Neural cell (in vitro differentiated cells): Measurements from ENCODE around the gene FH. TPM values are rescaled to one million over a fixed set of nuclear protein-coding genes. Genes with fewer than 3 reads are reported as not detected.

Experiments used
- H2AFZ ChIP-seq: fragments of 200-600, 300-800 bp; sonication (generic), shearing (Covaris generic); 2 replicates; pipeline ENCODE4 v1.6.0; 2014; ENCODE audit warnings: low read depth, mild to moderate bottlenecking, antibody characterized with exemption, low read length, moderate library complexity
- H3F3A ChIP-seq: fragments of 200-600 bp; shearing (Covaris generic); 2 replicates; pipeline ENCODE4 v1.6.1; 2016; ENCODE audit warnings: mild to moderate bottlenecking, moderate library complexity, mixed read lengths, antibody characterized with exemption, low read length; ENCODE audit not compliant: insufficient read depth, poor library complexity, severe bottlenecking
- H3K27ac ChIP-seq: fragments of 200-600, 300-800 bp; sonication (generic), shearing (Covaris generic); 2 replicates; pipeline ENCODE4 v1.5.1; 2014; ENCODE audit warnings: mild to moderate bottlenecking, low read length, moderate library complexity
- H3K27me3 ChIP-seq: fragments of 300-800, 200-600 bp; sonication (generic), shearing (Covaris generic); 2 replicates; pipeline ENCODE4 v1.6.0; 2014; ENCODE audit warnings: mild to moderate bottlenecking, low read depth, low read length, moderate library complexity; ENCODE audit not compliant: insufficient read depth
- H3K36me3 ChIP-seq: fragments of 300-800, 200-600 bp; sonication (generic), shearing (Covaris generic); 2 replicates; pipeline ENCODE4 v1.5.1; 2014; ENCODE audit warnings: mild to moderate bottlenecking, antibody characterized with exemption, low read length, moderate library complexity; ENCODE audit not compliant: insufficient read depth
- H3K4me2 ChIP-seq: fragments of 300-800, 200-600 bp; sonication (generic), shearing (Covaris generic); 2 replicates; pipeline ENCODE4 v1.6.0; 2014; ENCODE audit warnings: mild to moderate bottlenecking, low read length
- H3K4me3 ChIP-seq: fragments of 300-800, 200-600 bp; sonication (generic), shearing (Covaris generic); 2 replicates; pipeline ENCODE4 v1.5.1; 2014; ENCODE audit warnings: mild to moderate bottlenecking, low read length, moderate library complexity
- H3K79me2 ChIP-seq: fragments of 200-600 bp; shearing (Covaris generic); replicated peaks from 2 replicates; pipeline ENCODE4 v1.6.0; 2014; ENCODE audit warnings: mild to moderate bottlenecking, low read length, moderate library complexity; ENCODE audit not compliant: insufficient read depth
- H3K9ac ChIP-seq: fragments of 300-800, 200-600 bp; sonication (generic), shearing (Covaris generic); 2 replicates; pipeline ENCODE4 v1.6.1; 2016; ENCODE audit warnings: mild to moderate bottlenecking, low read length, mixed read lengths
- H3K9me2 ChIP-seq: fragments of 200-600 bp; shearing (Covaris generic); 2 replicates; pipeline ENCODE4 v1.6.1; 2016; ENCODE audit warnings: mild to moderate bottlenecking, low read length, mixed read lengths; ENCODE audit not compliant: insufficient read depth
- H3K9me3 ChIP-seq: fragments of 200-600, 300-800 bp; sonication (generic), shearing (Covaris generic); 2 replicates; pipeline ENCODE4 v1.6.1; 2016; ENCODE audit warnings: mild to moderate bottlenecking, mixed run types, low read length, moderate library complexity, mixed read lengths
- H4K20me1 ChIP-seq: fragments of 200-600 bp; shearing (Covaris generic); 2 replicates; pipeline ENCODE4 v1.6.1; 2016; ENCODE audit warnings: mild to moderate bottlenecking, mixed run types; ENCODE audit not compliant: insufficient read depth
- CTCF ChIP-seq: fragments of 450-650 bp; IDR thresholded peaks from 2 replicates; pipeline ENCODE4 v1.5.1; 2014; ENCODE audit warnings: antibody characterized with exemption, mild to moderate bottlenecking, moderate library complexity; ENCODE audit not compliant: poor library complexity, severe bottlenecking
- EP300 ChIP-seq: fragments of 450-650 bp; conservative IDR thresholded peaks from 2 replicates; pipeline ENCODE4 v1.6.1; 2014; ENCODE audit warnings: antibody characterized with exemption, mild to moderate bottlenecking, moderate library complexity; ENCODE audit not compliant: poor library complexity, severe bottlenecking
- EZH2 ChIP-seq: fragments of 200-600, 300-800 bp; shearing (Covaris generic), sonication (generic); IDR thresholded peaks from 2 replicates; pipeline ENCODE4 v1.6.1; 2014; ENCODE audit warnings: antibody characterized with exemption, low read length, borderline replicate concordance, mild to moderate bottlenecking; ENCODE audit not compliant: insufficient read depth, poor library complexity, severe bottlenecking
- MXI1 ChIP-seq: fragments of 450-650 bp; conservative IDR thresholded peaks from 2 replicates; pipeline ENCODE4 v1.6.1; 2014; ENCODE audit warnings: antibody characterized with exemption, mild to moderate bottlenecking; ENCODE audit not compliant: poor library complexity, severe bottlenecking
- POLR2AphosphoS5 ChIP-seq: IDR thresholded peaks from 2 replicates; pipeline ENCODE4 v1.6.1; 2012
- RAD21 ChIP-seq: fragments of 450-650 bp; conservative IDR thresholded peaks from 2 replicates; pipeline ENCODE4 v1.6.1; 2014; ENCODE audit warnings: antibody characterized with exemption, mild to moderate bottlenecking, moderate library complexity
- REST ChIP-seq: IDR thresholded peaks from 2 replicates; pipeline ENCODE4 v1.6.1; 2012; ENCODE audit warnings: borderline replicate concordance
- SMC3 ChIP-seq: fragments of 450-650 bp; conservative IDR thresholded peaks from 2 replicates; pipeline ENCODE4 v1.6.1; 2014; ENCODE audit warnings: antibody characterized with exemption, mild to moderate bottlenecking, moderate library complexity; ENCODE audit not compliant: poor library complexity
- TAF1 ChIP-seq: IDR thresholded peaks from 2 replicates; pipeline ENCODE4 v1.6.1; 2012; ENCODE audit warnings: low read depth
- polyA plus RNA-seq: library from polyadenylated mRNA; depleted of rRNA; stranded (reverse); fragments of >200 nt; gene quantifications from 2 replicates; pipeline ENCODE4 v1.2.3, GENCODE V29; 2014

The FH gene
- polyA plus RNA-seq, 1 donor from 2014 or later: 114 TPM

GRCh38 chr1:241531195-241532161 lies 11.9 kb upstream of the FH start:
- Histone ChIP-seq H3K9me2 (no peaks in the 10 kb centered on the region), H2AFZ (no peak overlapping the region), H3K79me2 (no peaks in the 10 kb centered on the region), H3K27ac (no peak overlapping the region), H3K27me3 (no peaks in the 10 kb centered on the region), H3K4me3 (no peak overlapping the region), H3K36me3 (no peaks in the 10 kb centered on the region), H3K9me3 (no peaks in the 10 kb centered on the region), H3K9ac (no peak overlapping the region), H3K4me2 (peak overlapping the region; percentile 22), H3F3A (no peaks in the 10 kb centered on the region), H4K20me1 (no peaks in the 10 kb centered on the region)
- TF ChIP-seq RAD21 (peak; percentile 83), POLR2AphosphoS5 (no peak), EZH2 (no peak), SMC3 (peak; percentile 85), CTCF (peak; percentile 82), EP300 (no peak), REST (no peak), TAF1 (no peak), MXI1 (no peak)

- no peak overlapping the region for H3K9ac ChIP-seq
- no peaks in the 10 kb centered on the region for H3K36me3 ChIP-seq
- no peaks in the 10 kb centered on the region for H3K27me3 ChIP-seq
- no peak overlapping the region for H3K27ac ChIP-seq
- no peaks in the 10 kb centered on the region for H4K20me1 ChIP-seq
- no peak overlapping the region for H3K4me3 ChIP-seq
- TF ChIP-seq EP300 (no peak), RAD21 (no peak), POLR2AphosphoS5 (no peak), REST (no peak), TAF1 (no peak), EZH2 (no peak), CTCF (no peak), SMC3 (no peak), MXI1 (no peak)
- no peaks in the 10 kb centered on the region for H3K9me2 ChIP-seq
- H3K79me2 ChIP-seq: no peaks in the 10 kb centered on the region
- no peaks in the 10 kb centered on the region for H3F3A ChIP-seq
- no peaks in the 10 kb centered on the region for H3K9me3 ChIP-seq
- H3K4me2 ChIP-seq: no peak overlapping the region
- no peak overlapping the region for H2AFZ ChIP-seq
Observed at GRCh38 chr1:241527146-241527545, 7.6 kb upstream of the FH start.
